Hematopoietic multipotent progenitor cell (in vitro differentiated cells): ENCODE results near the gene TCL1A. TPM values are rescaled to one million over a fixed set of nuclear protein-coding genes. Genes with fewer than 3 reads are reported as not detected.
"Not testable (repeated sequence)": the region's sequence is repeated elsewhere in the genome, so short reads cannot be mapped to it uniquely, and the experiment has no call there.

Experiments
- DNase-seq, 3 donors: peaks; one replicate each; pipeline ENCODE4 v3.0.0-alpha.2; 2011 to 2015; ENCODE audit warnings: low read depth in 2 of 3, low spot score in 2 of 3
- small RNA-seq: library from RNA; depleted of rRNA; stranded (forward); fragments of <200 nt; gene quantifications from one replicate; pipeline ENCODE3, GENCODE V24; 2012
- total RNA-seq: library from RNA; depleted of rRNA; stranded (reverse); fragments of >200 nt; gene quantifications from one replicate; pipeline ENCODE4 v1.2.3, GENCODE V29; 2012

The TCL1A gene
- total RNA-seq, 1 donor = 8.3 TPM

DNA sequence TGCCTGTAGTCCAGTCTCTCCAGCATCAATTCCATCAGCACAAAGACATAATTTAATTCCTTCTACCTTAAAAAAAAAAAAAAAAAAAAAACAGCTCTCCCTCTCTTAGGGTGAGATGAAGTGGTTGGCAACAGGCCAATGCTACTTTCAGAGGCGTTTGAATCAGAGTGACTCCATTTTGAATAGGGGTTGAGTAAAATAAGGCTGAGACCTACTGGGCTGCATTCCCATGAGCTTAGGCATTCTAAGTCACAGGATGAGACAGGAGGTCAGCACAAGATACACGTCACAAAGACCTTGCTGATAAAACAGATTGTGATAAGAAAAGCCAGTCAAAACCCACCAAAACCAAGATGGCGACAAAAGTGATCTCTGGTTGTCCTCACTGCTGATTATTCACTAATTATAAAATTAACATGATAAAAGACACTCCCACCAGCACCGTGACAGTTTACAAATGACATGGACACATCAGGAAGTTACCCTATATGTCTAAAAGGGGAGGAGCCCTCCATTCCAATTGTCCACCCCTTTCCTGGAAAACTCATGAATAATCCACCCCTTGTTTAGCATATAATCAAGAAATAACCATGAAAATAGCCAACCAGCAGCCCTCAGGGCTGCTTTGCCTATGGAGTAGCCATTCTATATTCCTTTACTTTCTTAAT lies 34.6 kb downstream of the TCL1A start:
- no peak for DNase-seq

DNA sequence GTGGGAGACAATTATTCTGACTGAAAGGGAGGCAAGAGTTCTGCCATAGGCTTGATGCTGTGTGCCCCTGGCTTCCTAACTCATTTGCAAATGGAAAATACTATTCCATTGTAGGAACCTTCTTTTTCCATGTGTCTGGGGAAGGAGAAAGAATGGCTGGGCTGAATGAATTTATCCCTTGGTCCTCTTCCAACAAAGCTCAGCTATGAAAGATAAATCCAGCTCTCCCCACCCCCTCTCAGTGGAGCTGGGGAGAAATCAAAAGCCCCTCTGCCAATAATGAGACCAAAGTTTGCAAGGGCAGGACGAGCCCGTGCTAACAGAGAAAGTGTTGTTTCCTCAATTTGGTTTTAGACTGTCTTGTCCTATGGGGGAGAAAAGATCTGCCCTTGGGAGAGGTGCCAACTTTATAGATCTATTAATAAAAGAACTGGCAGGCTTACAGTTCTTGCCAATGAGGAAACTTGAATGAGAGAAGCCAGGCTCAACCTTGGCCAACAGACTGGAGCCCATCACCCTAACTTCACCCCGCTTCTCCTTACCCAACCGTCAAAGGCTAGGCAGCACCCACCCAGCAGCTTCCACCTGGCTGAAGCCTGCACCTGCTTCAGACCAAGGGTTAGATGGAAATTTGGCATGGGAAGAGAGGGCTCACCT lies 36.6 kb downstream of the TCL1A start:
- no peak for DNase-seq

DNA sequence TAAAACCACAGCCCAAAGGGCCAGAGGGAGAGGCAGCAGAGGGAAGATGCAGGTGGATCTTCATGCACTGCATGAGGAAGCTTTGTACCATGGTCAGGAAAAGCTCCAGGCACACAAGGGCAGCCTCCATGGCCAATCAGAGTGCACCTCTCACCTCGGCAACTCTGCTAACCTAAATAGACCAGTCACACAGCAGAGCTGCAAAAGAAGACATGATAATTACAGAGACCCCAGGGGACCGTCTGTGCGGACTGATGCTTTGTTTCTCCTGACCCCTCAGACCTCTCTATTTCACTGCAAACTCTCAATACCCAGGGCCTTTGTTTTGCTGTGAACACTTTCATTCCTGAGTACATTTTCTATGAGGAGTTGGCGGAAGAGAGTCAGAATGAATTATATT lies 38.4 kb downstream of the TCL1A start:
- DNase-seq = no peak

DNA sequence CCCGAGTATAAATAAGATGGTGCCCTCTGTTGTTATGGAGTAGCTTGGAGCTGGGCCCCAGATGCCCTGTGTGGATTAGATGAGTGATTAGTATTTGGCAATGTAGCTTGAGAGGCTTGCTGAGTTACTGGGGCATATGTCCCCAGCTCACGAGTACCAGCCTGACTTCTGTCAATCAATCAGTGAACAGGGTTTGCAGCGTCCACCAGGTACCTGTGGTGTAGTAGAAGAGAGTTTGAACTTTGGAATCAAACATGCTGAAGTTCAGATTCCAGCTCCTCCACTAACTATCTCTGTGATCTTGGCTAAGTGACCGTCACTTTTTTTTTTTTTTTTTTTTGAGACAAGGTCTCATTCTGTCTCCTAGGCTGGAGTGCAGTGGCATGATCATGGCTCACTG lies 39.3 kb downstream of the TCL1A start:
- no peak for DNase-seq

DNA sequence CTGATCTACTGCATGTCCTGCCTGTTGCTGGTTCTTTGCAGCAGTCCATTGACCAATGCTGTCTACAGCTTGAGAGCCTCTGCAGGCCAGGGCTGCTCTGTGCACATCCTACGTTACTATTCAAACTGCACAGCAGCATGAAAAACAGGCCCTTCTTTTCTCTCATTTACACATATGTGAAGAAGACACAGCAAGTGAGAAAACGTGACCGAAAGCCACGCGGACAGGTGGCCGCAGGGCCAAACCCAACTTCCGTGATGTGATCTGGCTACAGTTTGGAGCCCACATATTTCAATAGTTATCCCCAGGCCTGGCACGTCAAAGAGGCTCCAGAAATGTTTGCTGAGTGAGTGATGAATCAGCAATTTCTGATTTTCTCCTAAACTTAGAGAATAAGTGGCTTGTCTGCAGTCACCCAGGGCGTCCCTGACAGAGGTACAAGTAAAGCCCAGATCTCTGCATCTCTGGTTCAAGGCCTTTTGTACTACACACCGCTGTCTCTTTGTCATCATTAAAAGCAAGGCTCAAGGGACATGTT lies 45.6 kb downstream of the TCL1A start:
- DNase-seq = peak in 1 of 3 donors; percentile 6

DNA sequence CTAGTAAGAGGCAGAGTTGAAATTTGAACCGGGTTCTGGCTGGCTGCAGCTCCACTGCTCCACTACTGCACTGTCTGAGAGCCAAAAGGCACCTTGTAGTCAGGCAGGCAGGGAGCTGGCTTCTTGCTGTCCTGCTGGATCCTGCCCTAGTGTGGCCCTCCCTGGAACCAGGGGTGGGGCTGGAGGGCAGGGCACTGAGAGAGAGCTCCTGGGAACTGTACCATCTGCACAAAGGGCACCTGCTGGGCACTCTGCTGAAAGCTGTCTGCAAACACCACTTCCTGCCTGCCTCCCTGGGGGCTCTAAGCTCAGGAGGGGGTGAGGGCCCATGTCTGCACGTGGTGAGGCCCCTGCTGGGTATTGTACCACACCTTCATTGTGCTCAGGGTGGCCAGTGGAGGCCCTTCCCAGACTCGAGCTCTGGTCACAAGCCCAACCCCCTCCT lies 46.7 kb downstream of the TCL1A start:
- no peak for DNase-seq

DNA sequence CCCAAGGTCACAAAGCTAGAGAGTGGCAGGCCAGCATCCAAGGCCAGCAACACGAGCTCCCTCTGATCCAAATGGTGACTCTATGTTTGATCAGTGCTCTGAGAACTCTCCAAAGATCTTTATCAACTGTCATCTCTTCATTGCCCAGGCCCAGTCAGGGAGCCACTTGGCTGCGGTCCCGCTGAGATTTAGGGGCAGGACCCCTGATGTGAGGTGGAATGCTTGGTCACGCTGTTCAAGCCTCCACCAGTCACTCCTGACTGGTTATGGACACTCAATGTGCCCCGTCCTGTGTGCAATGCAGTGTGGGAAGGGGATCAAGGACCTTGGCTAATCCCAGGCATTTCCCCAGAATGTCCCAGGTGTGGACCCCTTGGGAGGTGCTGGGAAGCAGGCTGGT lies 47.5 kb downstream of the TCL1A start:
- DNase-seq = no peak

DNA sequence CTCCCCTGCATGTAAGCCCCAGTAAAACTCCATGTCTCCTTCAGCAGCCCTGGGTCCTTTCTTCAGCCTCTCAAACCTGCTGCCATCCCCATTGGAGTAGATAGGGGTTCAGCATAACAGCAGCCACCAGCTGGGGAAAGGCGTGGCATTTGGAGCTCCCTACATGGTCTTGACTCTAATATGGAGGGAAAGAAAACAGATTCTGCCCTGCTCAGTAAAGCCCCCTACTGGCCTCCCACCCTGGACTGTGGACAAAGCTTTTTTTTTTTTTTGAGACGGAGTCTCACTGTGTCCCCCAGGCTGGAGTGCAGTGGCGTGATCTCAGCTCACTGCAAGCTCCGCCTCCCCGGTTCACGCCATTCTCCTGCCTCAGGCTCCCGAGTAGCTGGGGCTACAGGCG lies 48.4 kb downstream of the TCL1A start:
- not testable (repeated sequence) for DNase-seq

DNA sequence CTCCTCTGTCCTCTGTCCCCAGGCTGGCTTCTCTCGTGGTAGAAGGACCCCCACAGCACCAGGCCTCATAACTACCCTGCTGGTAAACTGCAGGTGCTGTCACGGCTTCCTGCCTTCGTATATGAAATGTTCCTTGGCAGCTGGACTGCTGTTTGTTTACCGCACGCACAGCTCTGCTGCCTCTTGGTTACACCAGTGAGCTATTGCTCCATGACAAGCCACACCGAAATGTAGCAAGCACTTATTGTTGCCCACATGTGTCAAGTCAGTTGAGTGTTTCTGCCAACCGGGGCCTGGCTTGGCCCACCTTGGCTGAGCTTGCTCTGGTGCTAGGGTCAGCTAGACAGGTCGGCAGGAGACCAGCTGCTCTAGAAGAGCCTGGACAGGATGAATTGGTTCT lies 49.4 kb downstream of the TCL1A start:
- DNase-seq = peak in 1 of 3 donors; percentile 4

DNA sequence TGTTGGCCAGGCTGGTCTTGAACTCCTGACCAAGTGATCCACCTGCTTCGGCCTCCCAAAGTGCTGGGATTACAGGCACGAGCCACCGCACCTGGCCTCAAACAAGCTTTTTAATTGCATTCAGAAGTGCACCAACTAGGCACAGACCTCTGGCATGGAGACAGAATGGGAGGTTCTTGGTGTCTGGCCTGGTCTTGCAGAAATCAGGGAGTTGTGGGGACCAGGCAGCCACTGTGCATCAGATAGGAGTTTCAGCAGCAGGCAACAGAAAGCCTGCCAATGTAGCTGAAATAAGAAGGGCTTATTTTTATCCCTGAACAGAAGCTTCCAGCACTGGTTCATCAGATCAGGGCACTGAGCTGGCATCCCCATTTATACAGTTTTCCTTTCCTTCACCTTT lies 49.9 kb downstream of the TCL1A start:
- DNase-seq = no peak

DNA sequence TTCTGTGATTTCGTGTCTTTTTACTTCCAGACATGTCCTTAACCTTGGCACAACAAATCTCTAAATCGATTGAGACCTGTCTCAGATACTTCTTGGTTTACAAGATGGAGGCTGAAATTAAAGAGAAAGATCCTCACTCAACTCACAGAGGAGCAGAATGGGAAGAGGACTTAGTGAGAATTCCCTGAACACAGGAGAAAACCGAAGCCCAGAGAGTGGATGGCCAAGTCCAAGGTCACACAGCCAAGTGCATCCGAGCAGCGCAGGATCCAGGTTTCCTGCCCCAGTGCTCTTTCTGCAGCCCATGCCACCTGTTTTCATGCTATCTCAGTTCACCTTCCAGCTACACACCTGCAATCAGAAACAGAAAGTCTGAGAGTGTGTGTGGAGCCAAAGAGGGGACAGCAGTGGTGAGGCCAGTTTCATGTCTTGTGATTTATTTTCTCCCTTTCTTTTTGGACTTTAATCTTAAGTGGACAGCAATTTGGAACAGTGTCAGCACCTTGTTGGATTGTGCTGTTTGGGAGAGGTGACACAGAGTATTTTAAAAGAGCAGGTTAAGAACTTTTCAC lies 50.6 kb downstream of the TCL1A start:
- no peak for DNase-seq

DNA sequence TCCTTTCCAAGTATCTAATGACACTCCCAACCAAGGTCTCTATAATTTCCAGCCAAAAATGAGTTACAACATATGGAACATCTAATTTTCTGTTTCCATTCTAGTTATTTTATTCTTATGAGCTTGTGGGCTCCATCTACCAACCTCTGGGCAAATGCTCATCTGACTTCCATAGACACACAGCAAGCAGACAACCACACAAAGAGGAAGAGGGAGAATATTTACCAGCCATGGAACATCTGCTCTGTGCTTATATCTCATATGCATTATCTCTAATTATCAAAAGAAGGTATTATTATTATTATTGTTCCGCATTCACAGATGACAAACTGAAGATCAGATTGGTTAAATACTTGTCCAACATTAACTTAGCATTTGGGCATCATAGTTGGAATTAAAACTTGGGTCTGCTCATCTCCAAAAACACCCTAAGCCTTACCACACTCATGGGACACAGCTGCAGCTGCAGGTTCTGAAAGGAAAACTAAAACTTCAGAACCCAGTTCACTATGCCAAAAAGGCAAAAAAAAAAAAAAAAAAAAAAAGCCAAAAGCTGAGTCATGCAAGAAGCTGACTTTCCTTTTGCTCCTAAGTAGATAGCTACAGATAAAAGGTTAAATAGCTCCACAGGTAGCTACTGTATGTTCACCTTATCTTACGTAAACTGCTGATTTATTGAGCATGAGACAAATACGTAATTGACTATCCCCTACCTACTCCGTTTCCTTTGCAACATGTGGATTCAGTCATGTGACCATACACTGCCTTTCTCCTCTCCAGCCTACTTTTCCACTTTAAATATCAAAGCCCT lies 51.3 kb downstream of the TCL1A start:
- DNase-seq = peak in 1 of 3 donors; percentile 53

DNA sequence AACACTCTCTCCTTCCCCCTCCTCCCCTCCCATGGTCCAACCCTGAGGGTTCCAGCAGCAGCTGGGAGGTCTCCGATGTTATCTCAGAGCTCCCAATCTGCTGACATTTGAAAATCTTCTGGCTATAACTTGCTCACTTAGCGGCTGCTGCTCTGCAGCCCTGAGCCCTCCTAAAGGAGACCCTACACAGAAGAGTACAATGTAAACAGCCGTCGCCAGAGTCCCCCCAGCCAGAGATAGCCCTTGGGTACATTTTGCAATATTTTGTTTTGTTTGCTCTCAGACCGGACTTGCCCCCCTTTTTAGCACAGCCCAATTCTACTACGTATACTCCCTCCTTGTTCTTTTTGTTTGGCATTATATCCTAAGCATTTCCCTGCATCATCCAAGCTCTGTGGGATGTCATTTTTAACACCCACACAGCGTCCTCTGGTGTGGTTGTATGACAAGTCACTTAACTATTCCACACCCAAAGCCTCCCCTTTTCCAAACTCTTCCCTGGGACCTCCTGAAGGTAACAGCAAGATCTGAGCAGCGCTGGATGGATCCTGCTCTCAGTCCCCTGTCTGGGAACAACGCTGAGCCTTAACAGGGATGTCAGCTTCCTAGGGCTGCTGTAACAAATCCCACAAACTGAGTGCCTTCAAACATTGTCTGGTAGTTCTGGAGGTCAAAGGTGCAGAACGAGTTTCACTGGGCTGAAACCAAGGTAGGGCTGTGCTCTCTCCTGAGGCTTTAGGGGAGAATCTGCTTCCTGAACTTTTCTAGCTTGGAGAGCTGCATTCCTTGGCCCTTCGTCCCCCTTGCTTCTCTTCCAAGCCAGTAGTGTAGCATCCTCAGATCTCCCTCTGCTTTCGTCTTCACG lies 53.0 kb downstream of the TCL1A start:
- DNase-seq = no peak

DNA sequence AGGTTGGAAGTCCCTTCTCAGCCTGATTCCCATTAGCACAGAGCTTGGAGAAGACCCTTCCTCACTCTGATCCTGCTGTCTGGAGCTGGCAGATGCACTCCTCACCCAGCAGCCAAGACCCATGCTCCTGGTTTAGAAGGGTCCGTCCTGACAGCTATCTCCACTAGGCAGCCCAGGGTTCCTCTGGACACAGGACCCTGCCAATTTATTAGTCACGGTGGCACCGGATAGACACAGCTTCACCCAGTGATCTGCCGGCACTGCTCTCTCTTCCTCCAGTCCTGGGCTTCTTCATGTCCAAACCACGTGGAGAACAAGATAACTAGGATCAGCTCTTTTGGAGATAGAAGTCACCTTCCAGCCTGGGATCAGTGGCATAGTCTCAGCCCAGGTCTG lies 53.9 kb downstream of the TCL1A start:
- DNase-seq = no peak

Small RNAs within 50 kb of the gene (small RNA-seq; reads per million reads assigned to genes)
- not detected for gene RF02193

Other genes starting within 250 kb of the TCL1A start
- gene SYNE3, start 197.5 kb downstream of the TCL1A start, total RNA-seq = 15.1 TPM
- gene GLRX5, start 179.1 kb downstream of the TCL1A start, total RNA-seq = 15.1 TPM
- not detected for gene TCL1B, start 27.7 kb downstream of the TCL1A start, total RNA-seq
- gene TUNAR, start 162.7 kb upstream of the TCL1A start, total RNA-seq = not detected